ENCODE data around the gene AMACR.
A peak's percentile ranks its signal among the peaks of the same experiment; 100 is the strongest.

Gene AMACR

GRCh38 chr5:34005681-34006080 is 2.2 kb downstream of the AMACR start:
- DNase-seq (ENCODE audit: low spot score): no peak

- DNase-seq (ENCODE audit: low spot score): no peak
Observed at GRCh38 chr5:34005211-34005610, 2.6 kb downstream of the AMACR start.

- no peak for DNase-seq (ENCODE audit: low spot score)
Observed at GRCh38 chr5:34003941-34004340, 3.9 kb downstream of the AMACR start.

- no peak for DNase-seq (ENCODE audit: low spot score)
Observed at GRCh38 chr5:34002629-34003328, 5.1 kb downstream of the AMACR start.

- DNase-seq (ENCODE audit: low spot score): peak; percentile 68
Observed at GRCh38 chr5:34001241-34001841, 6.5 kb downstream of the AMACR start.

GRCh38 chr5:33999978-34000377 is 7.9 kb downstream of the AMACR start:
- no peak for DNase-seq (ENCODE audit: low spot score)

GRCh38 chr5:33997331-33997983 is 10.4 kb downstream of the AMACR start:
- DNase-seq (ENCODE audit: low spot score): peak; percentile 55

- no peak for DNase-seq (ENCODE audit: low spot score)
Observed at GRCh38 chr5:33995865-33996264, 12.0 kb downstream of the AMACR start.

- DNase-seq (ENCODE audit: low spot score): no peak
Observed at GRCh38 chr5:33994845-33995244, 13.0 kb downstream of the AMACR start.

GRCh38 chr5:33992864-33993263 is 15.0 kb downstream of the AMACR start:
- DNase-seq (ENCODE audit: low spot score): no peak

- no peak for DNase-seq (ENCODE audit: low spot score)
Observed at GRCh38 chr5:33985447-33985846, 22.4 kb downstream of the AMACR start.

- no peak for DNase-seq (ENCODE audit: low spot score)
Observed at GRCh38 chr5:33984671-33985124, 23.2 kb downstream of the AMACR start, which contains the start of gene SLC45A2. SLC45A2 (minus strand) TSS chr5:33984693; CDS start chr5:33984583, 110 bp downstream.

GRCh38 chr5:33984178-33984577 is 23.7 kb downstream of the AMACR start:
- DNase-seq (ENCODE audit: low spot score): no peak

- no peak for DNase-seq (ENCODE audit: low spot score)
Observed at GRCh38 chr5:33981408-33982162, 26.3 kb downstream of the AMACR start.

GRCh38 chr5:33980030-33980429 is 27.8 kb downstream of the AMACR start:
- DNase-seq (ENCODE audit: low spot score): no peak

- DNase-seq (ENCODE audit: low spot score): no peak
Observed at GRCh38 chr5:33978306-33978705, 29.5 kb downstream of the AMACR start.

- DNase-seq (ENCODE audit: low spot score): no peak
Observed at GRCh38 chr5:33976307-33976706, 31.5 kb downstream of the AMACR start.

- no peak for DNase-seq (ENCODE audit: low spot score)
Observed at GRCh38 chr5:33975852-33976251, 32.0 kb downstream of the AMACR start.

GRCh38 chr5:33973271-33973670 is 34.6 kb downstream of the AMACR start:
- DNase-seq (ENCODE audit: low spot score): no peak

GRCh38 chr5:33969572-33970452 is 38.0 kb downstream of the AMACR start:
- DNase-seq (ENCODE audit: low spot score): peak; percentile 75

- no peak for DNase-seq (ENCODE audit: low spot score)
Observed at GRCh38 chr5:33968211-33969005, 39.4 kb downstream of the AMACR start.
